GM18511 (cell line): Measurements from ENCODE around the gene TPX2.
"Not testable (repeated sequence)": the region's sequence is repeated elsewhere in the genome, so short reads cannot be mapped to it uniquely, and the experiment has no call there.

Experiments used
- ATAC-seq: cut with Tn5 transposase; IDR thresholded peaks from one replicate; pipeline ENCODE4 v1.9.1; 2021; ENCODE audit warnings: mild to moderate bottlenecking, moderate library complexity; ENCODE audit not compliant: unreplicated experiment

Gene TPX2

DNA sequence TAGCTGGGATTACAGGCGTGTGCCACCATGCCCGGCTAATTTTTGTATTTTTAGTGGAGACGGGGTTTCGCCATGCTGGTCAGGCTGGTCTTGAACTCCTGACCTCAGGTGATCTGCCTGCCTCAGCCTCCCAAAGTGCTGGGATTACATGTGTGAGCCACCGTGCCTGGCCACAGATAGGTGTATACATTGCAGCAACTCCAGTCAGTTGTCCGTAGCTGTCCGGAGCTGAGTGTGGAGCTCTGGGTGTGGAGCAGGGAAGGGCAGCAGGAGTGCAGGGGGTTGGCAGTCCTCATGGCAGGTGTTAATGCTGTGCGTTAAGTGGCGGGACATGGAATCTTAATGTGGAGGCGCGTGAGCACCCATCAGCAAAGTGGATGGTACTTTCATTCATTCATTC is 88.9 kb downstream of the TPX2 start:
- not testable (repeated sequence) for ATAC-seq

DNA sequence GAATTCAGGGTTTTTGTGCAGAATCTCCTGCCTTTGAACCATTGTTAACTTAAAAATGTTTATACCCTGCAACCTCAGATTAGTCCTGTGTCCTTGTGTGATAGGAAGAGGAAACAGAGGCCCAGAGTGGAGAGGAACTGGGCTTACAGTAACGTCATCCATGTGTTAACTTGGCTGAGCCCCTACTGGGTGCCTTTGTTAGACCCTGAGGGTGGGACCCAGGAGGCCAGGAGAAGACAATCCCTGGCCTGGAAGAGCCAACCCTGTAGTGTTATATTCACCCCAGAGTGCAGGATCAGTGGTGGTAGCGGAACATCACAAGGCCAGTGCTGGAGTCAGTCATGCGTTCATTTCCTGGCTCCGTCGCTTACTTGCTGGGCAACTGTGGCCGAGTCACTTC is 90.6 kb downstream of the TPX2 start:
- ATAC-seq = no peak

DNA sequence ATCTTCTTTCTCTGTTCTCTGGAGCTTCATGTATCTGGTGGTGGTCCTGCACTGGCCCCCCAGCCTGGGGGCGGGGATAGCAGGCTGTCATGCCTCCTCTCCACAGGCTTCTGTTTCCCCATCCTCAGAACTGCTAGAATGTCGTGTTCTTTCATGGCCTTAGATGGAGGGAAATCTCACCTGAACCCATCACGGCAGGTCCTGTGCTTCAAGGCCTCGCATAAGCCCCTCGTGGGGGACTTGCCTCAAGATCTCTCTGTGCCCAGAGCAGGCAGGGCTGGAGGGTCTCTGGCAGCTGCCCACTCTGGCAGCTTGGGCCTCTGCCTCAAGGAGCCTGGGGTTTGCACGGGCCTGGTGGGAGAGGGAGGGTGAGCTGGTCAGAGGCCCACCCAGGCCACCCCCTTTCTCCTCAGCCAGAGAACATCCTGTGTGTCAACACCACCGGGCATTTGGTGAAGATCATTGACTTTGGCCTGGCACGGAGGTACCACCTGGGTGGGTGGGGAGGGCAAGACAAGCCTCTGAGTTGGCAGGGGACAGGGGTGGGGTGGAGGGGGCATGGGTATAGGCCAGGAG is 91.4 kb downstream of the TPX2 start:
- ATAC-seq = no peak

DNA sequence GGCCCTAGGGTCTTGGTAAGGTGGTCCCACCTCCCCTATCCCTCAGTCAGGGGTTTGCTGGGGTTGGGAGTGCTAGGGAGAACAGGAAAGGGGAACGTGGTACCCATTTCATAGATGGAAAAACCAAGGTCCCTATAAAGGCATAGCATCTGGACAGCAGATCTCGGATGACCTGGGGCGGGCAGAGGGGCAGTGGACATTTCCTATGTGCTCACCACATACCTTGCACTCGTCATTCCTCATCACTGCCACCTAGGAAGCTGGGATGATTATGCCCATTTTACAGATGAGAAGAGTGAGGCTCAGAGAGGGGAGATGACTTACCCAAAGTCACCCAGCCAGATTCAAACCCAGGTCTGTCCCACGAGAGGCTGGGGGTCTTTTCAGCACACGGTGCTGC is 92.1 kb downstream of the TPX2 start:
- no peak for ATAC-seq

DNA sequence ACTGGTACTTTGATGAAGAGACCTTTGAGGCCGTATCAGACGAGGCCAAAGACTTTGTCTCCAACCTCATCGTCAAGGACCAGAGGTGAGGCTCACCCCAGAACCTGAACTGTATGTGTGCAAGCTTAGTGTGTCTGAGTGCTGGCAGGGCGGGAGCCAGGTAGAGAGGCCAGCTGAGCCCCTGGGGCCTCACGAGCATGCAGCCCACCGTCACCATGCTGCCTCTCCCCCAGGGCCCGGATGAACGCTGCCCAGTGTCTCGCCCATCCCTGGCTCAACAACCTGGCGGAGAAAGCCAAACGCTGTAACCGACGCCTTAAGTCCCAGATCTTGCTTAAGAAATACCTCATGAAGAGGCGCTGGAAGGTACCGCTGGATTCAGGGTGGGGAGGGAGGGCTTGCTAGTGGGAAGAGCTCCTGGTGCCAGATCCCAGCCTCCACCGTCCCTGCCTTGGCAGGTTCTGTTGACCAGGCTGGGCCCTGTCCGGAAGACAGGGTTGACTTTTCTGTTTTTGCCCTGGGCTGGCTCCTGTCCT is 92.7 kb downstream of the TPX2 start:
- no peak for ATAC-seq

DNA sequence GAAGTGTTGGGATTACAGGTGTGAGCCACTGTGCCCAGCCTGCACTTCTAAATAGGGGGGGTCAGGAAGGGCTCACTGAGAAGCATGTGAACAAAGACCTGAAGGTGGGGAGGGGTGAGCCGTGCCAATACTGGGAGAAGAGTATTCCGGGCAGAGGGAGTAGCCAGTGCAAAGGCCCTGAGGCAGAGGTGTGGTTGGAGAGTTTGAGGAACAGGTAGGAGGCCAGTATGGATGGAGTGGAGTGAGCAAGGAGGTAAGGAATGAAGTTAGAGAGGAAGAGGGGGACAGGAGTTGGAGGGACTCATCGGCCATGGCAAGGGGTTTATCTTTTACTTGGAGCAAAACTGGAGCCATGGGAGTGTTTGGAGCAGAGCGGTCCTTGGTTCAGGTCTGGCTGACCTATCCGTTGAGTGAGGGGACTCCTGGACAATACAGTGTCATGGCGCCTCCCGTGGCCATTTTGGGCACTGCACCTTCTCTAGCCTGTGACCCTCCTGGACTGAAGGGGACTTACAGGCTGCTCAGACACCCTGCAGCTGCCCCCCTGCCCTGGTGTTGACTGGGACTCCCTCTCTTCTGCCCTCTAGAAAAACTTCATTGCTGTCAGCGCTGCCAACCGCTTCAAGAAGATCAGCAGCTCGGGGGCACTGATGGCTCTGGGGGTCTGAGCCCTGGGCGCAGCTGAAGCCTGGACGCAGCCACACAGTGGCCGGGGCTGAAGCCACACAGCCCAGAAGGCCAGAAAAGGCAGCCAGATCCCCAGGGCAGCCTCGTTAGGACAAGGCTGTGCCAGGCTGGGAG is 94.2 kb downstream of the TPX2 start:
- ATAC-seq = no peak

DNA sequence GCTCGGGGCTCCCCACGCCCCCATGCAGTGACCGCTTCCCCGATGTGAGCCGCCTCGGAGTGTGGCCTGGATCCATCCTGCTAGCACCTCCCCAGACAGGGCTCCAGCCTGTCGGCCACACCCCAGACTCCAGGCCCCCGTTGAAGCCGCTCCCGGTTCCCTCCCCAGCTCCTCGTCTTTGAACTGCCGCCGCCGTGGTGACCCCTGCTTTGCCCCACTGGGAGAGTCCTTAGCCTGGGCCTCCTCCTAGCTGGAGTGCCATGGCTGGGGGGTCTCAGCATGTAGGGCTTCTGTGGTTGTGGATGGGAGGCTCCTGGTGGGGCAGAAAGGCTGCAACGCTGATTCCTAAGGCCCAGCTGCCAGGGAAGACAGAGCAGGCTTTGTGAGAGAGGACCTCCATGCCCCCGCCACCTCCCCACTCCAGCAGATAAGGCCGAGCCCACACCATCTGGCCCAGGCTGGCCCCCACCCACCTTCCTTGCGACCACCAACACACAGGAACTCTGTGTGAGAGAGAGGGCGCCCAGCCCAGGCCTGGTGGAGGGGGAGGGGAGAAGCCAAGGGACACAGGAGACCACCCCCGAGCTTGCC is 94.9 kb downstream of the TPX2 start:
- no peak for ATAC-seq

DNA sequence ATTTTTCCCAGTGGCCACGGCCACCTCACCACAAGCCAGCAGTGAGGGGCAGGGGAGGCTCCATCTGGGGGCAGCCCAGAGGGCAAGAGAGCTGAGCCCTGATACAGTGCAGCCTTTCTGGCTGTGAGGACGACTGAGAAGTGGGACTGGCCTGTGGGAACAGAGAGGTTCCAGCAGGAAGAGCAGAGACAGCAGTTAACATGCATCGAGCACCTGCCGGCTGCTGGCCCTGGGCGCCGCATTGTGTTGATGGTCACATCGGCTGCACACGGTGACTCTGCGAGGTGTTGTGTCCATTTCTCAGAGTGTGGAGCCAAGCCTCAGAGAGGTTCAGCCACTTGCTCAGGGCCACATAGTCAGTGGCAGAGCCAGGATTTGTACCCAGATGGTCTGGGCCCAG is 96.5 kb downstream of the TPX2 start:
- no peak for ATAC-seq

DNA sequence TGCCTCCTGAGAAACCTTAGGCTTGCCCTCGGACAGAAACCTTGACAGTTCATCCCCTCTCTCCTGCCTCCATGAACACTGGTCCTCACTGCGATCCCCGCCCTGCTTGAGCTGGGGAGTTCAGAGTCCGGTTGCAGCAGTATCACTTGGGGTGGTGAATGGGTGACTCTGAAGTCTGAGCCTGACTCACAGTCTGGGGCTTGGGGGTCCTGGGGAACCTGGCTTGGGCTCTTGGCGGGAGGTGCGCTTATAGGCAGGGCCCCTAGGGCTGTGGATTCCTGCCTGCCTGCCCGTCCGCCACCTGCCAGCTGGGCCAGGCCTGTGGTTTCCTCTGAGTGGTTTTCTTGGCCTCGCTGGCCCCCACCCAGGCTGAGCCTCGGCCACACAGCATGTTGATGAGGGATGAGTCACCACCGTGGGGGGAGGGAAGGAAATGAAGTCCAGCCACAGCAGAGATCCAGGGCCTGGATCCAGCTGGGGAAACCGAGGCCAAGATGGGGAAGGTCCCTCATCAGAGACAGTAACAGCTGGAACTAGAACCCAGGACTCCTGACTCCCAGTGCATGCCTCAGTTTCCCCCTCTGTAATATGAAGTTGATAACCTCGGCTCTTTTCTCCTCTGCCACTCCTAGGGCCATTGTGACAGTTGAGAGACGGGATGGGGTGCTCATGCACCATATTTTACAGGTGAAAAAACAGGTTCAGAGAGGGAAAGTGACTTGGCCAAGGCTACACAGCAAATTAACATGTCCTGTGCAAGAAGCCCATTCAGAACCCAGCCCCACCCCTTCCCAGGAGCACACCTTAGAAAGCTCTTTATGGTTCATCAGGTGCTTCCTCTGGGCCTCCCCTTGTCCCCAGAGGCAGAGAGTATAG is 97.1 kb downstream of the TPX2 start:
- peak; percentile 91 for ATAC-seq

DNA sequence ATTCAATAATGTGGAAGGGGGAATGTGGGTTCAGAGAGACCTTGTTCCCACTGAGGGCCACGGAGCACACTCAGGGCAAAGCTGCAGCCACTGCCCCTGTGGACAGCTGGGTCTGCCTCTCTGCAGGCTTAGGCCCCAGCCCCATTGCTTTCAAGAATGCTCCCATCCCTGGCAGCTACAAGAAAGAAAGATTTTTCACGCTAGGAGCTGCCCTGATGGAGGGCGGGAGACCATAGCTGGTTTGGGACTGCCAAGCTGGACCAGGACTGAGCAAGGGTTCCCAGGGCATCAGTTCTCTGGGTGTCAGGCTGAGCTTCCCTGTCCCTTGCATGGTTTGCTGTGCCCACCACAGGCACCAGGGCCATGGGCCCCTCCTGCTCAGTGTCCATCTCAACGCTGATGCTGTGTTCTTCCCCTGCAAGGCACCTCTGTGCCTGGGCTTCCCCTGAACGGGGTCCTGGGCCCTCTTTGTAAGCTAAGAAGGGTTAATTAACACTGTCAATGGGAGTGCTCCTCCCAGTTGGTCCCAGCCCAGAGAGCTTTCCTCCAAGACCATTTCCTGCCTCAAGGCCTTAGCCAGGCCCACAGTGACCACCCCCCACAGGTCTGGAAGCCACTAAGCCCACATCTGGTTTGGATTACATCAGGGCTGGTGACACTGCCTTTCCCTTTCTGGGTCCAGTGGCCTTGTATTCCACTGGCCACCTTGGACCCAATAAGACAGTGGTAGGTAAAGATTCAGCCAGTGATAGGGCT is 97.9 kb downstream of the TPX2 start:
- no peak for ATAC-seq

DNA sequence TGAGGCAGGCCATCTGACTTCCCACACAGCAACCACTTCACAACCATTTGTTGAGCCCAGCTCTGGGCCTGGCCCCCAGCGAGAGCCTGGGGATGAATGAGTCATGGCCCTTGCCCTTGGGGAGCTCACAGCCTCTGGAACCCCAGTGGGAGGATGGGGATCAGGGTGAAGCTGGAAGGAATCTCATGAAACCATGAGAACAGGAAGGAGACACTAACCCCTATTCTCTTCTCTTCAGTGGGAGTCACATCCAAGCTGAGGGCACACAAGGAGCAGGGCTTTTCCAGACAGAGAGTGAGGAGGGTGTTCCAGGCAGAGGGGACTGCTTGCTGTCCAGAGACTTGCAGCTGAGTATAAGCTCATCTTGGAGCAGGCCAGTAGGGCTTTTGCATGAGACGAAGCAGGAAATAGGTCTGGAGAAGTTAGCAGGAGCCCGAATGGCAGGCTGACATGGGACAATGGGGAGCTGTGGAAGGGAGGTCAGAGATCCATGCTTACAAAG is 98.9 kb downstream of the TPX2 start:
- ATAC-seq = no peak

DNA sequence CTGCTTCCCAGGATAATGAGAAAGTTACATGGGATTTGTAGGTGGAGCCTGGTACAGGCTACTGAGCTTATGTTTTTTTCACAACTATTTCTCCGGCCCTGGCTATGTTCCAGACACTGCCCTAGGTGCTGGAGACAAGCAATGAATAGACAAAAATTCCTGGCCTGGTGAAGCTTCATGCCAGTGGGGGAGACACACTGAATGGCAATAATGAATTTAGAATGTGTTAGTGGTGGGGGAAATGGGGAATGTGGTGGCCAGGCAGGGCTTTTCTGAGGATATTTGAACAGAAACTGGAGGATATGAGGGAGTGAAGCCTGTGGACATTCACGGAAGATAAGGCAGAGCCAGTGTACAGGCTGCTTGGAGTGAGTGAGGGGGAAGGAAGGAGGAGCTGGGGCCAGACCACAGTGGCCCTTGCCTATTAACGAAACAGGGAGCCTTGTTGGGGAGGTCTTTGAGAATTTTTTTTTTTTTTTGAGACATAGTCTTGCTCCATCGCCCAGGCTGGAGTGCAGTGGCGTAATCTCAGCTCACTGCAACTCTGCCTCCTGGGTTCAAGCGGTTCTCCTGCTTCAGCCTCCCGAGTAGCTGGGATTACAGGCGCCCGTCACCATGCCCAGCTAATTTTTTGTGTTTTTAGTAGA is 99.7 kb downstream of the TPX2 start:
- no peak for ATAC-seq

DNA sequence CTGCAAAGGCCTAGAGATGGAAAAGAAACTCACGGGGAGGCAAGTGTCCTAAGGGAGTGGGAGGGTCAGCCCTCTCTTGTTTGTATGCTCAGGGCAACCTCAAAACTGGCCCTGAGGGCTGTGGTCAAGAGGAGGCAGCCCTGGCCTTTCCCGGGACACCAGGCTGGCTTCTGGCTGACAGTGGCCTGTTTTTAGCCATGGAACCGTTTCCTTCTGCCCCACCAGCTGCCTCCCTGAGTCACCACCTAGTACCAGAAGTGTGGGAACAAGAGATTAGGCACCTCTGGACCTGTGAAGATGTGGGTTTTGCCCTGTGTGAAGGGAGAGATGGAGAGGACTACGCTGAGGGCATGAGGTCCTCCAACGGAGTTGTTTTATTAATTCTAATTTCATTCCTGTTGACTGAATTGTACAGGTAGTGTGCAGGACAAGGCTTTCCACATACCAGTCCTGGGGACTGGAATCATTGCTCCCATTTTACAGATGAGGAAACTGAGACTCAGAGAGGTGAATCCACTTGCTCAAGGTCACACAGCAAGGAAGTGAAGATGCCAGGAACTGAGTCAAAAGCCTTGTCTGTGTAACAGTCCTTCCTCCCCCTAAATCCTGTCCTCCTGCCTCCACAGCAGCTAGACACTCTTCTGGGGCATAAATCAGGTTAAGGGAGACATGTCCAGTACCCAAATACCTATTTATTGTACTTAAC is 100.8 kb downstream of the TPX2 start:
- ATAC-seq = no peak

DNA sequence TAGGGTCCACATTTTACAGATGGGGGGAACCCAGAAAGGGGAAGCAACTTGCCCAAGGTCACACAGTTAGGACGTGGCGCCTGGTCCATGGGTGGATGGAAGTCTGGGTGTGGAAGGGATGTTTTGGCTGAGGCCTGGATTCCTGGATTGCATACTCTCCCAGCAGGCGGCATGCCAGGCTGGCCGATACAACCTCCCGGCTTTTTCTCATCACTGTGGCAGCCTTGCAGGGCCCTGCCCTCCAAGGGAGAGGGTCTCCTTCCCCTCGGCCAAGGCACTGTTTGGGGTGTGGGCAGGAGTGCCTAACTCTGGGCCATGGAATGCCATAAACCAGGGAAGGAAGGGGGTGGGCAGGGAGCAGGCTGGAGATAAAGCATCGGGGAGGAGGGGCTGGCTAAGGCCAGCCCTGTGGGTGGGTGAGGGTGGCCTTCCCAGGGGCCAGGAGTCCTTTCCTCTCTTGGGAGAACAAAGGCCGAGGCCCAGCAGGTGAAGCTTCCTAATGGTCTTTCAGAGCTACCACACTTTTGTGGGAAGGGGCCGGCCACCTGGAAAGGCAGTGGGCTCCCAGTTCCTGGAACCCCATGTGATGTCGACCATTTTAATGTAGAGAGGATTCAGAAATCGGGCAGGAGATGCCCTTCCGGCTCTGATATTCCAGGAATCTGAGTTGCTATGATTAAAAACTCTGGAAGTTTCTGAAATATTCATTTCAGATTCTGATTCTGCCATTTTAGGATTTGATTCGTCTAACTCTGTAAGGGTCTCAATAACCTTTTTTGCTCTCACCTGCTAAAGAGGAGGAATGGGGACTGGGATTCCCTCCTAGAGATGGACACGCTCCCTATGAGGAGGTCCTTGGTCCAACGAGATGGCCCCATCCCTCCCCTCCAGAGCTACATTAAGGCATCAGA is 102.1 kb downstream of the TPX2 start:
- no peak for ATAC-seq

DNA sequence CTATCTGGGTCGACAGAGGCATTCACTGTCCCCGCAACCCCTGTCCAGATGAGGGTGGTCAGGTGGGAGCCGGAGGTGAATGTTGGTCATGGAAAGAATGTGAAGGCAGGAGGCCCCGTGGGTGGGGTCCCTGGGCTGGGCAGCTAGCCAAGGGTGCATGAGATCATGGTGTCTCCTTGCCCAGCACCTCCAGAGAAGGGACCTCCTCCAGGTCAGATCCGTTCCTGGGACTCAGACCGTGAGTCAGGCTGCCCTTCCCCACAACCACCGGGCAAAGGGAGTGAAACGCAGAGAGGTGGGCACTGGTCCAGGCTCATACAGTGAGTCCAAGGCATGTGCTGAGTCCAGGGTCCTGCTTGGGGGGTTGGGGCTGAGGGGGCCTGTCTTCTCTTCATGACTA is 102.8 kb downstream of the TPX2 start:
- ATAC-seq = no peak

DNA sequence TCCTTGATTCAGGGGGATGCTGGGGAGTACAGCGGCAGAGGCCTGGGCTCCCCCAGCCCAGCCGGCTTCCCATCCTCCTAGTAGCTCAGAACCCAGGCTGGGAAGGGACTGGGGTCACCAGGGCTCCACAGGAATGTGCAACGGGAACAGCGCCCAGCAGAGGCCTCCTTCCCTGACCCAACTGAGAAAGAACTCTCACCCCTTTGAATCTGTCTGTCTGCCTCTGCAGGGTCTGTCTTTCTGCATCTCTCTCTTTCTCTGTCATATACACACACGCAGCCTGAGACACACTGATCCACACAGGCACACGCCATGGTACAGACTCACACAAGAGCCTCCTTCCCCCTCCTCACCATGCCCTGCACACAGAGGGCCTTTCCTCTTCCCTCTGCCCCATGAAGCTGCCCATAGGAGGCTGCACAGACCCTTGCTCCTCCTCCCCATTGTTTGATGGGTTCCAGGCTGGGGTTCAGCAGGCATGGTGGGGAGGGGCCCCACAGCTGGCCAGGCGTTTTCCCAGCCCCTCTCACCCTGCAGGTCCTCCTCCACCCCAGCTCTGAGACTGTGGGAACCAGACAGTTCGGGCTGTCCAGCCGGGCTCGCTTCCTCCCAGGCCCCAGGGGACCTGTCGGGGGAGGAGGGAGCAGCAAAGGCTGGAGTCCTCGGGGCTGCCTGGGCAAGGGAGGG is 103.5 kb downstream of the TPX2 start:
- ATAC-seq = no peak

DNA sequence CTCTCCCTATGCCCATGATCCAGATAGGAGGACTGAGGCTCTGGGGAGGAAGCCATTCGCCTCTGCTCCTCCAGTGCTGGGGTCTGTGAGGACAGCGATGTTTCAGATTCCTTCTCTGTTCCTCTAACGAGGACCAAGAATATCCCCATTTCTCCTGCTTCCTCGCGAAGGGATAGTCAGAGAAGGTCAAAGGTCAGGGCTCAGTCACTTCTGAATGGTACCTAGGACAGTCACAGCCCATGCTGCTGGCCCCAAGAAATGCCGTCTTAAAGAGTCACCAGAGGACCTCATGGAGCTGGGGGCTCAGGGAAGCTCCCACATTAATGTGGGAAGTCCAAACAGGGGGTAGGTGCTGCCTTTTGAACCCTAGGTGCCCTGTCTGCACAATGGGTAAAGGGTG is 104.2 kb downstream of the TPX2 start:
- ATAC-seq = no peak

DNA sequence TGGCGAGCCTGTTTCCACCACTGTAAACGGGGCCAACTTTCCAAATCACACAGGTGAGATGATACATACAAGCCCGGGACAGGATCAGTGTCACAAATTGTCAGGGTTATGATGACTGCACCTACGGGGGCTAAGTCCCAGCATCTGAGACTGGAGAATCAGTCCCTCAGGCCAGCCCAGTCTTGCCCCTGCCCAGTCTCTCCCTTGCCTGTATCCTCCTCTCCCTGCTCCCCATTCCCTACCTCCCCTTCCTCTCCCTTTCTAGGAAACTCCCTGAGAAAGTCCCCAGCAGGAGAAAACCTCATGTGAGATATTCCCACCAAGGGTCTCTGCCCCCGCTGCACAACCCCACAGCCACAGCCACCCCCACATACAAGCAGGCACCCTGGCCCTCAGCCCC is 104.8 kb downstream of the TPX2 start:
- no peak for ATAC-seq
